GM20431 (cell line): ENCODE results near the gene CREG1.
"Not testable (repeated sequence)": the region's sequence is repeated elsewhere in the genome, so short reads cannot be mapped to it uniquely, and the experiment has no call there.

ENCODE experiments used
- in situ Hi-C: fragments of 300-500 bp; cut with MseI, MboI; formaldehyde crosslinking; loops from one replicate; pipeline ENCODE4 v1.15.0; 2020; ENCODE audit warnings: low sequenced_read_pairs; ENCODE audit not compliant: unreplicated experiment

The CREG1 gene

GRCh38 chr1:167565922-167566321 lies 12.4 kb upstream of the CREG1 start:
- in situ Hi-C loops: no loop called here

DNA sequence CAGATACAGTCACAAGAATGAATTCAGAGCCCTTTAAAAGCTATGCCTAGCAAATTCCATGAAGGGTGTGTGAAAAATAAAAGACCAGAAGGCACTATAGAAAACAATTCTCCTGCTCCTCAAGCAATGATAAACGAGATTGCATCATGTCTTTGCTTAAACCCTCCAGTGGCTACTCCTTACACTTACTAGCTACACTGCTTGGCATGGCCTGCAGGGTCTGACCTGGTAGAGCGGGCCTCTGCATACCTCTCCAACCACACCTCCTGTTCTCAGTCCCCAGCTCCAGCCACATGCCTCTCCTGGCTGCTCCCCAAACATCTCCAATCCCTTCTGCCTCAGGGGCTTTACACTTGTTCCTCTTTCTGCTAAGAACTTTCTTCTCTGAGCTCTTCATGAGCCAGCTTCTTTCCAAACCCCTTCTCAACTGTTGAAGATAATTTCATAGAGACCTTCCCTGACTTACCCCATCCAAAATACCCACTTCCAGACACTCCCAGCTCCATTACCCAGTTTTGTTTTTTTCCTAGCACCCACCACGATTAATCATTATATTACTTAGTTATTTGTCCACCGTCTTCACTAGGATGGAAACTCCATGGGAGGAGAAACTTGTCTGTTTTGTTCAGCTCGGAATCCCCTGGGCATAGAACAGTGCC lies 11.2 kb upstream of the CREG1 start:
- in situ Hi-C loops: no loop called here

GRCh38 chr1:167563579-167564246 lies 10.2 kb upstream of the CREG1 start:
- in situ Hi-C loops: no loop called here

DNA sequence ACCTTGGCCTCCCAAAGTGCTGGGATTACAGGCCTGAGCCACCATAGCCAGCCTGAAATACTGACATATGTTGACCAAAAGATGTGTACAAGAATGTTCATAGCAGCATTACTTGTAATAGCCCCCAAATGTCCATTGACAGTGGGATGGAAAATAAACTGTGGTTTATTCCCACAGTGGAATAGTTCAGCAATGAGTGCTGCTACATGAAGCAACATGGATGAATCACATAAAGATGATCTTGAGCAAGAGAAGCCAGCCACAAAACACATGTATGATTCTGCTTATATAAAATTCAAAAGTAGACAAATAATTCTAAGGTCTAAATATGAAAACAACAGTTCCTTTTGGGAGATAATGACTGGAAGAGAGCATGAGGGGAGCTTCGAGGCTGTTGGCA lies 9.1 kb upstream of the CREG1 start:
- in situ Hi-C loops: no loop called here

GRCh38 chr1:167561753-167562152 lies 8.2 kb upstream of the CREG1 start:
- in situ Hi-C loops: no loop called here

- in situ Hi-C loops: no loop called here
Measured at GRCh38 chr1:167555971-167556714, 2.6 kb upstream of the CREG1 start.

GRCh38 chr1:167555072-167555471 lies 1.5 kb upstream of the CREG1 start:
- in situ Hi-C loops: not testable (repeated sequence)

DNA sequence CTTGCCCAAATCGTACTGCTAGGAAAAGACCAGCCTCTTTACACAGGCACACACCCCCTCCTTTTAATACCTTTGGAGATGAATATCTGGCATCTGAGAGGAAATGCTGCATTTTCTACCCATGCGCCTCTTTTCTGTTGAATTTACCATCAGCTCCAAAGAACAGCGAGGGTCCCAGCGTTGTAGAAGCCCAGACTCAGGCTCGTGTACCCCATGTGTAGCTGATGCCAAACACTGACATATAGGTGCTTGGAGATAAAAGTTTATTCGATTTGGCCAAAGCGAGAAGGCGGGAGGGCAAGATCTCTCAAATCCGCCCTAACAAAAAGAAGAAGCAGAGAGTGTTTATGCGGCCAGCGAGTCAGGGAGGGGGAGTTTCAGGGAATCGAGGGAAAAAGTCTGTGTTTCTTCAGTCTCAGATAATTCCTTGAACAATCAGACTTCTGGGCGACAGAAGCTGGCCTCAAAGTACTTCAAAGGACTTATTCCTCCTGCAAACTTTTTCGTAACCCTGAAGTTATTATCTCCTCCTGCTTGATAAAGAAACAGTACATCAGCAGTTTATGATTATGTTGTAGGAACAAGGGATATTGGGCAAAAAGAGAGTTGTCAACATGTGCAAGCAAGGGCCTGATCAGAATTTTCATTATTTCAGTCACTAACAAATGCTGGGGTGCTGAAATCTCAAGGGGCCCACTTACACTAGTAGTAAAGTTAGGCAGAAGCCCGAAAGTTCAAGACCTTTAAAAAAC lies 642 bp upstream of the CREG1 start:
- in situ Hi-C loops: no loop called here

GRCh38 chr1:167551362-167551761 lies 2.2 kb downstream of the CREG1 start:
- in situ Hi-C loops: no loop called here

GRCh38 chr1:167548059-167548932 lies 5.3 kb downstream of the CREG1 start:
- in situ Hi-C loops: loop anchor here (25.0 kb wide), 1 partner anchor 486 kb away; no protein-coding TSS in a partner anchor

DNA sequence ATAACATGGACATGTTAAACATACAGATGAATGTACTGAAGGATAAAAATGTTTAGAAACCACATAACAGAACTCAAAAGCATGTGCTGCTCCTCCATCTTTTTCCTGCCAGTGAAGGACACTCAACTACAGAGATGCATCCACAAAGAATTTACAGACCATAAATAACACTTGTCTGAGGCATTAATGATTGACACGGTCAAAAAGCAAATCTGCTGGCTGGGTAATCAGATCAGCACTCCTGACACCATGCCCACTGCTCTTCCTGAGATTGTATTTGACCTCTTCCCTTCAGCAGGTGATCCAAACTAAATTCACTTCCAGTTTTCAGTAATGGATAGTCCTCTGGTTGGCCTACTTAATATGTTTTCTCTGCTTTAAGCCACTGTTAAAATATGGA lies 6.6 kb downstream of the CREG1 start:
- in situ Hi-C loops: loop anchor here (25.0 kb wide), 1 partner anchor 485 kb away; no protein-coding TSS in a partner anchor

DNA sequence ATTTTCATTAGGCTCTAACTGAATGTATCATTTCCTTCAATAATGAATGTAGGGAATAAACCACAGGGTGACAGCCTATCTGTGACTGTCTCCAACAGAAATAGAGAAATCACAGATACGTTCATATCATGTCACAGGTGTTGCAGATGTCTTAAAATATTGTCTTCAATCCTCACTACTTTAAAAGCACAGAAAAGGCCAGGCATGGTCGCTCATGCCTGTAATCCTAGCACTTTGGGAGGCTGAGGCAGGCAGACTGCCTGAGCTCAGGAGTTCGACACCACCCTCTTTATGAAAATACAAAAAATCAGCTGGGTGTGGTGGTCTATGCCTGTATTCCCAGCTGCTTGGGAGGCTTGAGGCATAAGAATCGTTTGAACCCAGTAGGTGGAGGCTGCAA lies 8.2 kb downstream of the CREG1 start:
- in situ Hi-C loops: loop anchor here (25.0 kb wide), 1 partner anchor 483 kb away; no protein-coding TSS in a partner anchor

- in situ Hi-C loops: loop anchor here (25.0 kb wide), 1 partner anchor 482 kb away; no protein-coding TSS in a partner anchor
Measured at GRCh38 chr1:167544447-167545093, 9.0 kb downstream of the CREG1 start.

- in situ Hi-C loops: loop anchor here (25.0 kb wide), 1 partner anchor 481 kb away; no protein-coding TSS in a partner anchor
Measured at GRCh38 chr1:167543199-167543990, 10.2 kb downstream of the CREG1 start.

GRCh38 chr1:167542109-167543032 lies 11.2 kb downstream of the CREG1 start:
- in situ Hi-C loops: loop anchor here (25.0 kb wide), 1 partner anchor 480 kb away; no protein-coding TSS in a partner anchor

DNA sequence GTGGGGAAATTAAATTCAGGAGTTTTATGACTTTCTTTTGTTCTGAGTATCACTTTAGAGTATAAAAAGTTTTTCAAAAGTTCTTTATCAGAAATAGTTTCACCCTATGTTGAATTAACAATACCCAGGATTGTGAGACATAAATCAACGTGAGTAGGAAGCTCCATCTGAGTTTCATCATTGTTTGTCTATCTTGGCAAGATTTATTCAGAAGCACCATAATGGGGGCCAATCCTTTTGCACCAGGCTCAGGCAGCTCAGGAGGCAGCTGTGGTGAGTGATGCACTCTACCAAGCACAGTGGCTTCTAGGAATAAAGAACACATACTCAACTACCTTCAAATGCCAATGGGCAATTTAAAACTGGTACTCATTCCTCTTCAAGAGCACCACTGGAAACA lies 12.0 kb downstream of the CREG1 start:
- in situ Hi-C loops: loop anchor here (25.0 kb wide), 1 partner anchor 479 kb away; no protein-coding TSS in a partner anchor

DNA sequence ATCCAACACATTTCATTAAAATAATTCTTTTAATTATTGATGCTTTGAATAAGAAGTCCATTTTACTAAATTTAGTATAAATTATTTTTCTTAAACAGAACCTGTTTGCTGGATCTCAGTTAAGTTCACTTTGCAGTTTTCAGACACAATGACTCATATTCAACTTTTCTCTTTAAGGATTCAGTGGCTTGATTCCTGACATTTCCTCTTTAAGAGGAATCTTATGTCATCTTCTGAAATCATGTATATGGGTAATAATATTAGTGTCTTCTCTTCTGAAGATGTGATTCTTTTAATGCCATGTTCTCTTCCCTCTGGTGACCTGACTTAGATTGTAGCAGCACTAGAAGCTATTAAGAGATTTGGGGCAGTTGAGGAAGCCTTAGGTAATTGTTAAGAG lies 12.6 kb downstream of the CREG1 start:
- in situ Hi-C loops: loop anchor here (25.0 kb wide), 1 partner anchor 479 kb away; no protein-coding TSS in a partner anchor
